Body of pancreas (tissue), 4 donors: Measurements from ENCODE around the gene SEC22B.
"Not testable (repeated sequence)": the region's sequence is repeated elsewhere in the genome, so short reads cannot be mapped to it uniquely, and the experiment has no call there.

Source experiments
- POLR2A ChIP-seq, 3 donors: fragments of 450-650 bp; IDR thresholded peaks; one replicate each; pipeline ENCODE4 v1.6.1; 2016; ENCODE audit warnings: antibody characterized with exemption in 3 of 3, mild to moderate bottlenecking in 2 of 3
- TF ChIP-seq, protein P1 (sequence below), 7 experiments: fragments of 450-650 bp in 4 of 7; fragments of 200-600 bp in 3 of 7; sonication (generic) in 3 of 7; IDR thresholded peaks; one replicate each; pipeline ENCODE4 v1.5.1; 2016 to 2019; ENCODE audit warnings: antibody characterized with exemption in 7 of 7

DNA sequence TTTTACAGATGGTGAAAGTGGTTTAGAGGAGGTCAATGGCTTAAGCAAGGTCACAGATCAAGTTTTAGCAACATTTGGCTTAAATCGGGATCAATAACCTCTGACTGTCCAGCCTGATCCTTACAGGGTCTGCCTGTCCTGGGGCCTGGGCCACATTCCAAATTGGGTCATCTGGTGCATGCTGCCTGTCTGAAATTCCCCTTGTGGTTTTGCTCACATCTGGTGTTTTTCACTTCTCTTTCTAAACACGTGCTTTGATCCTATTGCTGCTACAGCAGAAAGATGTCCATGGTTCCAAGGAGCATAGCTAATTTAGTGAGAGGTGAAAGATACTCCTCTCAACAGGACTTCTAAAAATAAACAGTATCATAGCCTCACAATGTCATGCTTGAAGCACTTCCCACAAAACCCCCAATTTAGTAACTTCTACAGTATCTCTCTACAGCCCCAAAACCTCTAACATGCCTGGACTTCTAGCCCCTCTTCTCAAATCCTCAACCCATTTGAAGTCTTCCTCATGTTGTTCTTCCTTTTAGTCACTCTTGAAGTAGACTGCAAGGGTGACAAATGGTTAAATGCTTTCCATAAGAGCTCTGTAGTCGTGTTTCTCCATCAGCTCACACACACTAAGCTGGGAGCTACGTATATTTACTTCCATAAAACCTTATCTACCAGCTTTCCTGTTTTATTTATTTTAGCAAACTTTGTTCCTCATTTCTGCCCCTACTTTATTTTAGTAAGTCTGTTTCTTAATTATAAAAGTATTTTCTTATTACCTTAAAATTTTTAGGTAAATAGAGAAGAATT, 58.7 kb downstream of the SEC22B start:
- TF ChIP-seq, protein P1, sequence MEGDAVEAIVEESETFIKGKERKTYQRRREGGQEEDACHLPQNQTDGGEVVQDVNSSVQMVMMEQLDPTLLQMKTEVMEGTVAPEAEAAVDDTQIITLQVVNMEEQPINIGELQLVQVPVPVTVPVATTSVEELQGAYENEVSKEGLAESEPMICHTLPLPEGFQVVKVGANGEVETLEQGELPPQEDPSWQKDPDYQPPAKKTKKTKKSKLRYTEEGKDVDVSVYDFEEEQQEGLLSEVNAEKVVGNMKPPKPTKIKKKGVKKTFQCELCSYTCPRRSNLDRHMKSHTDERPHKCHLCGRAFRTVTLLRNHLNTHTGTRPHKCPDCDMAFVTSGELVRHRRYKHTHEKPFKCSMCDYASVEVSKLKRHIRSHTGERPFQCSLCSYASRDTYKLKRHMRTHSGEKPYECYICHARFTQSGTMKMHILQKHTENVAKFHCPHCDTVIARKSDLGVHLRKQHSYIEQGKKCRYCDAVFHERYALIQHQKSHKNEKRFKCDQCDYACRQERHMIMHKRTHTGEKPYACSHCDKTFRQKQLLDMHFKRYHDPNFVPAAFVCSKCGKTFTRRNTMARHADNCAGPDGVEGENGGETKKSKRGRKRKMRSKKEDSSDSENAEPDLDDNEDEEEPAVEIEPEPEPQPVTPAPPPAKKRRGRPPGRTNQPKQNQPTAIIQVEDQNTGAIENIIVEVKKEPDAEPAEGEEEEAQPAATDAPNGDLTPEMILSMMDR (IDR thresholded peaks at IDR 0.05): not testable (repeated sequence)
- not testable (repeated sequence) for TF ChIP-seq POLR2A (IDR thresholded peaks at IDR 0.05)
